Endodermal cell (in vitro differentiated cells): ENCODE results near the gene SESN1. TPM values are rescaled to one million over a fixed set of nuclear protein-coding genes. Genes with fewer than 3 reads are reported as not detected.

Source experiments
- DNase-seq: peaks from one replicate; pipeline ENCODE4 v3.0.0-alpha.2; 2017
- H3K27ac ChIP-seq: 2 replicates; pipeline ENCODE4 v1.5.1; 2013; ENCODE audit warnings: mild to moderate bottlenecking, low read depth, low read length, moderate library complexity
- H3K27me3 ChIP-seq: 2 replicates; pipeline ENCODE4 v1.6.1; 2013; ENCODE audit warnings: mild to moderate bottlenecking, low read length, moderate library complexity; ENCODE audit not compliant: insufficient read depth, control insufficient read depth, poor library complexity, severe bottlenecking
- H3K36me3 ChIP-seq: 2 replicates; pipeline ENCODE4 v1.7.0; 2013; ENCODE audit warnings: mild to moderate bottlenecking, low read length, moderate library complexity; ENCODE audit not compliant: control insufficient read depth, insufficient read depth
- H3K4me1 ChIP-seq: one replicate; pipeline ENCODE4 v1.7.0; 2013; ENCODE audit warnings: low read length; ENCODE audit not compliant: control insufficient read depth, insufficient read depth
- H3K4me3 ChIP-seq: 2 replicates; pipeline ENCODE4 v1.5.1; 2013; ENCODE audit warnings: mild to moderate bottlenecking, low read length, moderate library complexity
- H3K9ac ChIP-seq: 2 replicates; pipeline ENCODE4 v1.6.1; 2013; ENCODE audit warnings: mild to moderate bottlenecking, low read length, moderate library complexity; ENCODE audit not compliant: poor library complexity, severe bottlenecking; ENCODE audit errors: extremely low read depth
- H3K9me3 ChIP-seq: 2 replicates; pipeline ENCODE4 v1.6.1; 2013; ENCODE audit warnings: mild to moderate bottlenecking, low read length, moderate library complexity; ENCODE audit not compliant: control insufficient read depth
- H3K27ac Mint-ChIP-seq: 2 replicates; pipeline ENCODE4 v1.8.0; 2020; ENCODE audit warnings: mixed read lengths
- H3K27me3 Mint-ChIP-seq: 2 replicates; pipeline ENCODE4 v1.8.0; 2021; ENCODE audit warnings: mild to moderate bottlenecking, mixed read lengths; ENCODE audit not compliant: insufficient read depth
- H3K36me3 Mint-ChIP-seq: 2 replicates; pipeline ENCODE4 v1.8.0; 2020; ENCODE audit warnings: low read depth, mixed read lengths
- H3K4me1 Mint-ChIP-seq: 2 replicates; pipeline ENCODE4 v1.8.0; 2020; ENCODE audit warnings: mixed read lengths
- H3K4me3 Mint-ChIP-seq: 2 replicates; pipeline ENCODE4 v1.8.0; 2020; ENCODE audit warnings: mild to moderate bottlenecking, moderate library complexity, mixed read lengths
- H3K9me3 Mint-ChIP-seq: 2 replicates; pipeline ENCODE4 v1.8.0; 2020; ENCODE audit warnings: mild to moderate bottlenecking, mixed read lengths
- CTCF ChIP-seq: fragments of 200-600 bp; sonication (generic); conservative IDR thresholded peaks from 2 replicates; pipeline ENCODE4 v1.5.0; 2021; ENCODE audit warnings: antibody characterized with exemption, mild to moderate bottlenecking
- WGBS, 2 experiments: methylation state at CpG; one replicate each; pipeline versions ENCODE4 v1.1.5 to v1.1.7; 2013; ENCODE audit warnings: missing lambda C conversion rate in 2 of 2, mixed read lengths in 1 of 2; ENCODE audit not compliant: insufficient coverage in 1 of 2, insufficient read length in 1 of 2; 5-methylcytosine and 5-hydroxymethylcytosine counted together
- total RNA-seq, 2 donors: library from RNA; stranded (reverse); fragmentation: NEBNext Ultra II Directional in 1 of 2; extraction: Animal tissue kit (Norgen Biotek cat#: 25700) in 1 of 2; gene quantifications; 2 replicates in 1 of 2; 3 replicates in 1 of 2; pipeline ENCODE4 v1.2.1, GENCODE V29; 2021

The SESN1 gene
- total RNA-seq, 2 donors from 2014 or later = 7.5 to 13.1 TPM

GRCh38 chr6:108940741-108941140 is 153.9 kb downstream of the SESN1 start:
- WGBS, 2 experiments = 85 to 93% methylated on average over 2 to 5 of the region's 5 CpGs
- Mint-ChIP-seq H3K36me3 (peaks cover 4% of the 10 kb centered on the region), H3K27ac (no peak overlapping the region), H3K4me1 (peaks cover 6% of the 10 kb centered on the region), H3K4me3 (no peak overlapping the region), H3K27me3 (no peaks in the 10 kb centered on the region), H3K9me3 (peaks cover 2% of the 10 kb centered on the region)
- Histone ChIP-seq H3K9ac (no peak overlapping the region), H3K27ac (no peak overlapping the region), H3K4me1 (peaks cover 4% of the 10 kb centered on the region), H3K27me3 (no peaks in the 10 kb centered on the region), H3K9me3 (peaks cover 7% of the 10 kb centered on the region), H3K4me3 (no peak overlapping the region), H3K36me3 (no peaks in the 10 kb centered on the region)
- DNase-seq = no peak
- TF ChIP-seq CTCF = no peak

GRCh38 chr6:108937170-108937569 is 157.5 kb downstream of the SESN1 start:
- Histone ChIP-seq H3K4me1 (peaks cover 4% of the 10 kb centered on the region), H3K36me3 (no peaks in the 10 kb centered on the region), H3K9me3 (peaks cover 7% of the 10 kb centered on the region), H3K27me3 (no peaks in the 10 kb centered on the region), H3K4me3 (no peak overlapping the region), H3K27ac (no peak overlapping the region), H3K9ac (no peak overlapping the region)
- Mint-ChIP-seq H3K4me3 (no peak overlapping the region), H3K36me3 (peaks cover 4% of the 10 kb centered on the region), H3K27me3 (no peaks in the 10 kb centered on the region), H3K4me1 (peaks cover 1% of the 10 kb centered on the region), H3K27ac (no peak overlapping the region), H3K9me3 (peaks cover 2% of the 10 kb centered on the region)
- 71% methylated on average over 1 of the region's 1 CpG; no CpG with 5 or more reads in 1 of the 2 experiments for WGBS, 2 experiments
- TF ChIP-seq CTCF = no peak
- no peak for DNase-seq

Other genes with a start within 250 kb of the SESN1 start
- 1 to 10 TPM; 7.1 to 8.3 TPM for gene ARMC2, start 246.4 kb downstream of the SESN1 start, total RNA-seq
- gene CEP57L1, start 661 bp upstream of the SESN1 start, total RNA-seq = 10 to 100 TPM in 1 of 2 donors, 1 to 10 TPM in 1; 8.4 to 17.6 TPM